Measurements from ENCODE around the gene WFDC10A. TPM values are rescaled to one million over a fixed set of nuclear protein-coding genes. Genes with fewer than 3 reads are reported as not detected.
"Not testable (repeated sequence)": the region's sequence is repeated elsewhere in the genome, so short reads cannot be mapped to it uniquely, and the experiment has no call there.

The WFDC10A gene
- total and polyA plus RNA-seq, 9 donors = not detected

GRCh38 chr20:45607810-45608209 is 21.7 kb upstream of the WFDC10A start:
- WGBS (ENCODE audit: insufficient coverage) = no CpG with 5 or more reads among the region's 1 CpG
- no peaks in the 10 kb centered on the region for H3K27me3 ChIP-seq (ENCODE audit: control insufficient read depth, insufficient read depth, low read length)

GRCh38 chr20:45611054-45611453 is 18.5 kb upstream of the WFDC10A start:
- Histone ChIP-seq H3K36me3 (ENCODE audit: control insufficient read depth, insufficient read depth, low read length) (no peaks in the 10 kb centered on the region), H3K27ac (ENCODE audit: low read length) (no peak overlapping the region), H3K27me3 (ENCODE audit: control insufficient read depth, insufficient read depth, low read length) (no peaks in the 10 kb centered on the region), H3K9me3 (replicated peaks; ENCODE audit: control insufficient read depth, low read depth, low read length) (peaks cover 2% of the 10 kb centered on the region), H3K4me1 (ENCODE audit: control insufficient read depth, insufficient read depth, low read length) (no peaks in the 10 kb centered on the region), H3K4me3 (ENCODE audit: low read length) (no peak overlapping the region)
- peak; percentile 3 for DNase-seq
- no CpG with 5 or more reads among the region's 4 CpGs for WGBS (ENCODE audit: insufficient coverage)

More at GRCh38 chr20:45607810-45608209, 21.7 kb upstream of the WFDC10A start:
- Histone ChIP-seq H3K27ac (ENCODE audit: low read length) (no peak overlapping the region), H3K36me3 (ENCODE audit: control insufficient read depth, insufficient read depth, low read length) (no peaks in the 10 kb centered on the region), H3K4me3 (ENCODE audit: low read length) (no peak overlapping the region), H3K9me3 (replicated peaks; ENCODE audit: control insufficient read depth, low read depth, low read length) (peaks cover 2% of the 10 kb centered on the region), H3K4me1 (ENCODE audit: control insufficient read depth, insufficient read depth, low read length) (no peaks in the 10 kb centered on the region)
- DNase-seq = no peak

DNA sequence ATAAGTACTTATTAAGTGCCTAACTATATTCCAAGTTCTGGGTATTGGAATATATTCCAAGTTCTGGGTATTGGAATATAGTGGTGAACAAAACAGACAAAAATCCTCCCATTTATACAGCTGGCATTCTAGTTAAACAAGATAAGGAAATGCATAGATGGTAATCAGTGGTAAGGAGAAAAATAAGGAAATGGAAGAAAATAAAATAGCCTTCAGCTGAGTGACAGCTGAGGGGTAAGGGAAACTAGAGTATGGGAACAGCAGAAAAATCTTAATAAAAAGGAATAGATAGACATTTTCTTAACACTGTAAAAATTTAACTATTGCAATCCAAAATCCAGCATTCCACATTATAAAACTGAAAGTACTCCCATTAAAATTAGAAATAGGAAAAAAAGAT is 17.2 kb upstream of the WFDC10A start:
- Histone ChIP-seq H3K27me3 (ENCODE audit: control insufficient read depth, insufficient read depth, low read length) (no peaks in the 10 kb centered on the region), H3K4me1 (ENCODE audit: control insufficient read depth, insufficient read depth, low read length) (no peaks in the 10 kb centered on the region), H3K36me3 (ENCODE audit: control insufficient read depth, insufficient read depth, low read length) (no peaks in the 10 kb centered on the region), H3K4me3 (ENCODE audit: low read length) (no peak overlapping the region), H3K27ac (ENCODE audit: low read length) (no peak overlapping the region), H3K9me3 (replicated peaks; ENCODE audit: control insufficient read depth, low read depth, low read length) (no peaks in the 10 kb centered on the region)
- no peak for DNase-seq

GRCh38 chr20:45617591-45617990 is 11.9 kb upstream of the WFDC10A start:
- Histone ChIP-seq H3K4me3 (ENCODE audit: low read length) (no peak overlapping the region), H3K9me3 (replicated peaks; ENCODE audit: control insufficient read depth, low read depth, low read length) (no peaks in the 10 kb centered on the region), H3K27me3 (ENCODE audit: control insufficient read depth, insufficient read depth, low read length) (no peaks in the 10 kb centered on the region), H3K36me3 (ENCODE audit: control insufficient read depth, insufficient read depth, low read length) (no peaks in the 10 kb centered on the region), H3K4me1 (ENCODE audit: control insufficient read depth, insufficient read depth, low read length) (no peaks in the 10 kb centered on the region), H3K27ac (ENCODE audit: low read length) (no peak overlapping the region)
- WGBS (ENCODE audit: insufficient coverage) = no CpG with 5 or more reads among the region's 2 CpGs
- DNase-seq = no peak

DNA sequence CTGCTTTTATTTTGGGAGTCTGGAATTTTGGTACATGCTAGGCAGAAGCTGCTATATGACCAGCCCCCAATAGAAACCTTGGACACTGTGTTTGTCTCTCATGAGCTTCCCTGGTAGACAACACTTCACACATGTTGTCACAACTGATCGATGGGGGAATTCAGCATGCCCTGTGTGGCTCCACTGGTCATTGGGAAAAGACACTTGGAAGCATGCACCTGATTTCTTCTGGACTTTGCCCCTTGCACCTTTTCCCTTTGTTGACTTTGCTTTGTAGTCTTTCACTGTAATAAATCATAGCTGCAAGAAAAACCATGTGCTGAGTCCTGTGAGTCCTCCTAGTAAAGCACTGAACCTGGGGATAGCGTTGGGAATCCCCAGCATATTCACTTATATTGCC is 7.9 kb upstream of the WFDC10A start:
- Histone ChIP-seq H3K4me3 (ENCODE audit: low read length) (no peak overlapping the region), H3K9me3 (replicated peaks; ENCODE audit: control insufficient read depth, low read depth, low read length) (no peaks in the 10 kb centered on the region), H3K27ac (ENCODE audit: low read length) (no peak overlapping the region), H3K27me3 (ENCODE audit: control insufficient read depth, insufficient read depth, low read length) (no peaks in the 10 kb centered on the region), H3K4me1 (ENCODE audit: control insufficient read depth, insufficient read depth, low read length) (no peaks in the 10 kb centered on the region), H3K36me3 (ENCODE audit: control insufficient read depth, insufficient read depth, low read length) (no peaks in the 10 kb centered on the region)
- WGBS (ENCODE audit: insufficient coverage) = 67% methylated on average over 1 of the region's 2 CpGs
- DNase-seq = no peak

- Histone ChIP-seq H3K4me3 (ENCODE audit: low read length) (no peak overlapping the region), H3K27ac (ENCODE audit: low read length) (no peak overlapping the region), H3K9me3 (replicated peaks; ENCODE audit: control insufficient read depth, low read depth, low read length) (no peaks in the 10 kb centered on the region), H3K27me3 (ENCODE audit: control insufficient read depth, insufficient read depth, low read length) (no peaks in the 10 kb centered on the region), H3K36me3 (ENCODE audit: control insufficient read depth, insufficient read depth, low read length) (no peaks in the 10 kb centered on the region), H3K4me1 (ENCODE audit: control insufficient read depth, insufficient read depth, low read length) (no peaks in the 10 kb centered on the region)
- no CpG with 5 or more reads among the region's 2 CpGs for WGBS (ENCODE audit: insufficient coverage)
- no peak for DNase-seq
Measured at GRCh38 chr20:45626540-45626939, 3.0 kb upstream of the WFDC10A start.

- no peak for DNase-seq
- no peaks in the 10 kb centered on the region for H3K36me3 ChIP-seq (ENCODE audit: control insufficient read depth, insufficient read depth, low read length)
- H3K27me3 ChIP-seq (ENCODE audit: control insufficient read depth, insufficient read depth, low read length) = no peaks in the 10 kb centered on the region
- H3K9me3 ChIP-seq (replicated peaks; ENCODE audit: control insufficient read depth, low read depth, low read length) = no peaks in the 10 kb centered on the region
- no peak overlapping the region for H3K27ac ChIP-seq (ENCODE audit: low read length)
- no peak overlapping the region for H3K4me3 ChIP-seq (ENCODE audit: low read length)
- no peaks in the 10 kb centered on the region for H3K4me1 ChIP-seq (ENCODE audit: control insufficient read depth, insufficient read depth, low read length)
Measured at GRCh38 chr20:45630371-45630770, 832 bp downstream of the WFDC10A start.

GRCh38 chr20:45631184-45631583 is 1.6 kb downstream of the WFDC10A start, which contains the start of gene WFDC9:
TSS of gene WFDC9 (minus strand) at chr20:45631284. CDS start at chr20:45610181, 21,103 bp downstream.
- Histone ChIP-seq H3K36me3 (ENCODE audit: control insufficient read depth, insufficient read depth, low read length) (no peaks in the 10 kb centered on the region), H3K27ac (ENCODE audit: low read length) (no peak within 1 kb of the TSS), H3K4me3 (ENCODE audit: low read length) (no peak within 1 kb of the TSS), H3K4me1 (ENCODE audit: control insufficient read depth, insufficient read depth, low read length) (no peaks in the 10 kb centered on the region), H3K27me3 (ENCODE audit: control insufficient read depth, insufficient read depth, low read length) (no peaks in the 10 kb centered on the region), H3K9me3 (replicated peaks; ENCODE audit: control insufficient read depth, low read depth, low read length) (no peaks in the 10 kb centered on the region)
- no peak for DNase-seq
- 57% methylated on average over 2 of the region's 4 CpGs for WGBS (ENCODE audit: insufficient coverage)

GRCh38 chr20:45636513-45636912 is 7.0 kb downstream of the WFDC10A start:
- DNase-seq = no peak
- no peaks in the 10 kb centered on the region for H3K36me3 ChIP-seq (ENCODE audit: control insufficient read depth, insufficient read depth, low read length)
- H3K27me3 ChIP-seq (ENCODE audit: control insufficient read depth, insufficient read depth, low read length) = no peaks in the 10 kb centered on the region
- no peaks in the 10 kb centered on the region for H3K9me3 ChIP-seq (replicated peaks; ENCODE audit: control insufficient read depth, low read depth, low read length)
- no peak overlapping the region for H3K4me3 ChIP-seq (ENCODE audit: low read length)
- no peaks in the 10 kb centered on the region for H3K4me1 ChIP-seq (ENCODE audit: control insufficient read depth, insufficient read depth, low read length)
- no peak overlapping the region for H3K27ac ChIP-seq (ENCODE audit: low read length)
- WGBS (ENCODE audit: insufficient coverage) = no CpG with 5 or more reads among the region's 1 CpG

GRCh38 chr20:45639687-45640086 is 10.1 kb downstream of the WFDC10A start:
- H3K27me3 ChIP-seq (ENCODE audit: control insufficient read depth, insufficient read depth, low read length) = no peaks in the 10 kb centered on the region
- H3K27ac ChIP-seq (ENCODE audit: low read length) = no peak overlapping the region
- H3K36me3 ChIP-seq (ENCODE audit: control insufficient read depth, insufficient read depth, low read length) = no peaks in the 10 kb centered on the region
- H3K9me3 ChIP-seq (replicated peaks; ENCODE audit: control insufficient read depth, low read depth, low read length) = no peaks in the 10 kb centered on the region
- 90% methylated on average over 2 of the region's 5 CpGs for WGBS (ENCODE audit: insufficient coverage)
- DNase-seq = no peak
- H3K4me1 ChIP-seq (ENCODE audit: control insufficient read depth, insufficient read depth, low read length) = no peaks in the 10 kb centered on the region
- H3K4me3 ChIP-seq (ENCODE audit: low read length) = no peak overlapping the region

DNA sequence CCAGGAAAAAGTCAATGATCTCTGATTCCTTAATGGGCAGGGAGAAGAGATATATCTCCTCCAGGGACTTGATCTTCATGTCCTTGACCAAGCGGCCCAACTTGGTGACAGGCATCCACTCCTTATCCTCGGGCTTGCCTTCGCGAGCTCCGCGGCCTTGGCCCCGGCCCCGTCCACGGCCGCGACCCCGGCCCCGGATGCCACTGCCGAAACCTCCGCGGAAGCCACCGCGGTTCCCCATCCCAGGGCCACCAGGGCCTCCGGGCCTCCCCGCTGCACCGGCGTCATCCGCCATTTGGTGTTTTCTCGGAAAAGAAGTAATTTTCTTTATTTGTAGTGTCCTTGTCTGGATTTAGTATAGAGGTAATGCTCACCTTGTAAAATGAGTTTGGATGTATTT is 11.5 kb downstream of the WFDC10A start:
- not testable (repeated sequence) for H3K4me3 ChIP-seq (ENCODE audit: low read length); H3K27me3 ChIP-seq (ENCODE audit: control insufficient read depth, insufficient read depth, low read length); H3K27ac ChIP-seq (ENCODE audit: low read length); H3K36me3 ChIP-seq (ENCODE audit: control insufficient read depth, insufficient read depth, low read length); H3K9me3 ChIP-seq (replicated peaks; ENCODE audit: control insufficient read depth, low read depth, low read length); H3K4me1 ChIP-seq (ENCODE audit: control insufficient read depth, insufficient read depth, low read length); DNase-seq
- no CpG with 5 or more reads among the region's 24 CpGs for WGBS (ENCODE audit: insufficient coverage)
